Right lung (tissue), 5 donors: ENCODE results near the gene CCDC13. TPM values are rescaled to one million over a fixed set of nuclear protein-coding genes. Genes with fewer than 3 reads are reported as not detected.
A peak's percentile ranks its signal among the peaks of the same experiment; 100 is the strongest.

Source experiments
- DNase-seq, 2 donors: peaks; one replicate each; pipeline ENCODE4 v3.0.0-alpha.2; 2013
- polyA plus RNA-seq, 5 donors: library from polyadenylated mRNA; unstranded; fragments of 120-200 nt; gene quantifications; one replicate each; pipeline versions ENCODE4 v1.2.1 to v1.2.3, GENCODE V29; 2013; ENCODE audit warnings: inconsistent platforms in 1 of 5, low replicate concordance in 1 of 5; ENCODE audit not compliant: insufficient read length in 5 of 5, insufficient read depth in 1 of 5

Gene CCDC13
- polyA plus RNA-seq, 5 donors, result 1.7 to 2.9 (median 2.4) TPM

DNA sequence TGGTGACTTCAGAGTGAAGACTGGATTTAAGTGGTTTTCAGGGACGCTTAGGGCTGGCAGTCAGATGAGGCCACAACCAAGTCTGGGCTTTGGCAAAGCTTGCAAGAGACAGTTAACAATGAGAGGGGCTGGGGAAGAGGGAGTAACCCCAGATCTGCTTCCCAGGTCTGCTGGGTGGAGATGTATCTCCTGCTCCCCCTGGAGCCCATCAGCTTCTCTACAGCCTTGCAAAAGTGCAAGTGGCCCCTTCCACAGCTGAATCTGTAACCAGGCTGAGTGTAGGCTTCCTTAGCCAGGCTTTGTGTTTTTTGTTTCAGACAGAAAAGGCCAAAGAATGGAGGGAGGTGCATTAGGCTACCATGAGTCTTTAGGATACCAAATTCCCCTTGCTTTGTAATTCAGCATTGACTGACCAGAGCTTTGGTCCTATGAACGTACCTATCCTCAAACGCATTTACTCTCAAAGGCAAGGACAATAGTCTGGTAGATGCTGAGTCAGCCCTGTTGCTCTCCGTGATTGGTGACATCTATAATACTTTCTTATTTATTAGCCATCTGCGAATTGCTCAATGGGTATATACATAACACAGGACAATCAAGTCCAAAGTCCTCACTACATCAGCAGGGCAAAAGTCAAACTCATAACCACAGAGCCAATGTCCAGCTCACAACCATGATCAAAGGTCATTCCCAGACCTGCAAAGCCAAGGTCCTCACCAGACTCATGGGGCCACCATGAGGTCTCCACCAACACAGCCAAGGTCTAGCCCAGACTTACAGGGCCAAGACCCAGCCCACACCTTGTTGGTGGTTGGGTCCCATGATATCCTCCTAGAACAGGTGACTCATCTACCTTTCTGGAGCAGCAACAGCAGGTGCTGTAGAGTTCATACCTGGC, 17.1 kb downstream of the CCDC13 start:
- DNase-seq, result no peak

- DNase-seq, result no peak
Observed at GRCh38 chr3:42753757-42754156, 19.3 kb downstream of the CCDC13 start.

DNA sequence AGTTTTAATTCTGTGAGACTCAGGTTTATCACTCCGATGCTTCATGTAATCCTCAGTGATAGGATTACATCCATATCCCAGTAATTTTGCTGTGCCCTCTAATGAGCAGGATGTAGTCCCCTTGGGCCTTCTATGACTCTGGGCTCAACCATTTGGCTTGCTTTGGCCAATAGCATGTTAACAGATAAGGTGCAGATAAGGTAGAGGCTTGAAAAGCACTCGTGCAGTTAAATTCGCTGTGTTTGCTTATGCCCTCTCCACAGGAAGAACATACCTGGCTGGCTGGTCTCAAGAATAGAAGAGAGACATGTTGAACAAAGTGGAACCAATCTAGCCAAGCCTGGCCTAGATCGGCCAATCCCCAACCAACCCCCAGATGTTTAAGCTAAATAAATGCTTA, 20.1 kb downstream of the CCDC13 start:
- DNase-seq, result no peak

DNA sequence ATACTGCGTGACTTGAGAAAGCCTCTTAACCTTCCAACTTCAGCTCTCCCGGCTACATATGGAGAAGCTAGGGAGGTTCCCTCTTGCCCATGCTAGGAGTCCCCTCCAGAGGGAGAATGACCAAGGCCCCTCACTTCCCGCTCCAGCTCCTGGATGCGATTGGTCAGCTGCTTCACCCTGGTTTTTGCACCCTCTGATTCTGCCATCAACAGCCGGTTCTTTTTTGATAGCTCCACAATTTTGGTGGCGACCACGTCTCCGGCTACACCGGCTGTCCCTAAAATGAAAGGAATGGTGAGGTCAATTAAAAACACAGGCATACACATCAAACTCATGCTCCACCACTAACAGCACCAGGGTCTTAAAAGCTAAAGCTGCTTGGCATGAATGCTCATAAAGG, 20.6 kb downstream of the CCDC13 start:
- DNase-seq, result no peak

GRCh38 chr3:42751609-42752008, 21.4 kb downstream of the CCDC13 start:
- DNase-seq, result no peak

GRCh38 chr3:42750834-42751233, 22.2 kb downstream of the CCDC13 start:
- DNase-seq, result no peak

DNA sequence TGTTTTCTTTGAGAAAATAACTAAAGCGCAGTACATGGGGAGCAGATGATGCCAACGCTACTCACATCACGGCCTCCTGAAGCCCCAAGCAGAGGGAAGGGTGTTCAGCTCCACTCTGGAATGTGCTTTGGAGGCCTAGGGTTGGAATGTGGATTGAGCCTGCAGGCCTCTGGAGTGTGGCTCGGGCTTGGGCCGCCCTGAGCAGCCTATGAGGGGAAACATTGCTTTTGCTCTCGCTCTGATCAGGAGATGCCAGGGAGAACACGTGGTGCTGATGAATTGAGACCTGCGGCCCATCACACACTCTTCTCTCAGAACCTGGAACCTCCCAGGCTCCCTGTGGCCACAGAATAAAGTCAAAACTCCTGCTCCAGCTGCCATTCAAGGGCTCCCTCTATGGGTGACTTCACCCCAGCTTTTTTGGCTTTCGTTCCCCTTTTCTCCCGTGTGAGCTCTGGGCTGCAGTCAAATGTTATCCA, 23.3 kb downstream of the CCDC13 start:
- no peak for DNase-seq

GRCh38 chr3:42749025-42749752, 23.9 kb downstream of the CCDC13 start:
- no peak for DNase-seq

GRCh38 chr3:42747581-42747980, 25.5 kb downstream of the CCDC13 start:
- no peak for DNase-seq

DNA sequence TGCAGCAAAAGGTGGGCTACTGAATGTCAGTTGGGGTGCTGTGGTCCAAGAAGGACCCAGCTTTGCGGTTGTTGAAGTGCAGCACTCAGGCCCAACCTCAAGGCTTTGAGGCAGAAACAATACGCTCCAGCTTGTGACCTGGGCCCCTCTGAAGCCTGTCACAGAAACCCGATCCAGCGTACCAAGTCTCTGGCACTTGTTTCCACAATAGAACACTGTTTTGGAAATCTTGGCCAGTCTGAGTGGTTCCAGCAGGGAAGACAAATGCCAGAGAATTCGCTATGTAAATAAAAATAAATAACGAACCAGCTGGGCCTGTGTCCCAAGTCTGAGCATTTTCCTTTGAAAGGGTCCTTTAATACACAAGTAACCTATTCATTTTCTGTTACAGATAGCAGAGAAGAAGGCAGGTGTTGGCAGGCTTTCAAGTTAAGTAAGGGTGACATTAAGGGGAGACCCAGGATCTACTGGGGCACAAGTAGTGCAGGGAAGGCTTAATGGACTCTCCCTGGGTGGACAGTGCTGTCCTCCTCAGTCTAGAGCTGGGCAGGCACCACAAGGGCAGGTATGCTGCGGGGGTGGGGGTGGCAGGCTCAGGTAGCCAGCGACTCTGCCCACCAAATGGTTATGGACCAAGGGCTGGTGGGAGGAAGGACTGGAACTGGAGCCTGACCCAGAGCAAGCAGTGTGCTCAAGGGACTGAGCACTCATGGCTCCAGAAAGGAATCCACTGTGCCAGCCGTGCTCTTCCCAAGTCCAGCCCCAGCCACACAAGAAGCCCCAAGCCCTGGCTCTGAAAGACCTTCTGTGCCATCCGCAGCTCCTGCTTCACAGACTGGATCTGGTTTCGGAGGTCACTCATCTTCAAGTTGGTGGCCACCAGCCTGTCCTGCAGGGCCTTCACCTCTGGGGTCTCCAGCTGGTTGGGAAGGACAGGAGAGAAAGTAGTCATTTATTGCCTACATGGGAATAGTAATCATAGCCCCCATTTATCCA, 26.3 kb downstream of the CCDC13 start:
- peak; percentile 83 to 86 for DNase-seq

DNA sequence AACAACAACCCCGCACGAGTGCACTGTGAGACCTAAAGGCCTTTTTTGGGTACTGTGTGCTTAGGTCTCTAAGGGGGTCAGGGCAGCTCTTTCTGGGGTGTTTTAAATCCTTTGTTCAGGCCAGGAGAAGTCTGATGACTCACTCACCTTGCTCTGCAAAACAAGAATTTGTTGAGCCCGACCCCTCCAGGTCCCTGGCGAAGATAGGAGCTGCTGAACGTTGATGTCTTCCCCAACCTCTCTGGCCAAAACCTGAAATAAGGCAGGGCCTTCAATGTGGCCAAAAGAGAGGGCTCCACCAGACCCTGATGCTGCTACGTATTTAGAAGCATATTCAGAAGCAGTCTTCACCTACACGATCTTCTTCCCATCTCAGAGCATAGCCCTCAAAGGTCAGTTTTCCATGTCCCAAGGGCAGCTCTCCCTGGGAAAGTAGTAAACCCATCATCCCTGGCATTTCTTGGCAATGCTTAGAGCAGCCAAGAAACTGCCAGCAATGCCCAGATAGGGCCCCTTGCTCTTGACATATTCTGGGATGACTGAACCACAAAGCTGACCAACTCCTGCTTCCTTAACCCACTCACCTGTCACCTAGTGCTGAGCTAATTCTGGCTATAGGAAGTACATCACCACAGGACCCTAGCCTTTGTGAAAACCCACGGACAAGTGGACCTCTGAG, 27.1 kb downstream of the CCDC13 start:
- DNase-seq, result no peak

DNA sequence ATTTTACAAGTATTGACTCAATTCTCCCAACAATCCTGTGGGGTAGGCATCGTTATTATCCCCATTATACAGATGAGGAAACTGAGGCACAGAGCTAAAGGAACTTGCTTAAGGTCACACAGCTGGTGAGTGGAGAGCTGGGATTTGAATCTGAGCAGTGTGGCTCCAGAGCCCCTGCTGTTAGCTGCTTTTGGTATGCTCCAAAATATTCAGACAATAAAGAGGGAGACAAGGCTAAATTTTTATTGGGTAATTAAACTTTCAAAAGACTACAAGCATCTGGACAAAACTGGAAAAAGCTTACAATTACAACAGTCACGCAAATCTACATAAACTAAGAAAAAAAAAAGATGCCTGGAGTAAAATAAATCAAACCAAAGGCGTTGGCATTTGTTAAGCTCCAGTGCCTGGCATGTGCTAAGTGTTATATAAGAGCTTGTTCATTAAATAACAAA, 27.7 kb downstream of the CCDC13 start:
- no peak for DNase-seq

DNA sequence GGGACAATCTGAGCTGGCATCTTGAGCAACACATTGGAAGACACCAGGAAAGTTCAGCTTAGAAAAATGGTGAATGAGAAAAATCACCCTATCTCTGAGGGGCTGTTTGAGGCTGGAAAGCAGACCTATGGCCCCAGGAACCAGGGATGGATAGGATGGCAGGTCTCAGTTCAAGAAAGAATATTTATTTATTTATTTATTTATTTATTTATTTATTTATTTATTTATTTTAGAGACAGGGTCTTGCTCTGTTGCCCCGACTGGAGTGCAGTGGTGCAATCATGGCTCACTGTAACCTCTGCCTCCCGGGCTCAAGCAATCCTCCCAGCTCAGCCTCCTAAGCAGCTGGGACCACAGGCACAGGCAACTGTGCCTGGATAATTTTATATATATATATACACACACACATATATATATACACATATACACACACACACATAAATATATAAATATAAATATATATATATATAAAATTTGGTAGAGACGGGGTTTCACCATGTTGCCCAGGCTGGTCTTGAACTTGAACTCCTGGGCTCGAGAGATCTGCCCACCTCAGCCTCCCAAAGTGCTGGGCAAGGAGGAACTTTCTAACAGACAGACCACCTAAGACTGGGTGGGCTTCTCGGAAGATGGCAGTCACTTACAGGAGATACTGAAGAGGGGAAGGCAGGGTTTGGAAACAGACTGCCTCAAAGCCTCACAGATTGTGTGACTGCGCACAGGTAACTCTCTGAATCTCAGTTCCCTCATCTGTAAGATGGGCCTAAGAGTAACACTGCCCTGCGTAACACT, 29.7 kb downstream of the CCDC13 start:
- DNase-seq, result no peak

DNA sequence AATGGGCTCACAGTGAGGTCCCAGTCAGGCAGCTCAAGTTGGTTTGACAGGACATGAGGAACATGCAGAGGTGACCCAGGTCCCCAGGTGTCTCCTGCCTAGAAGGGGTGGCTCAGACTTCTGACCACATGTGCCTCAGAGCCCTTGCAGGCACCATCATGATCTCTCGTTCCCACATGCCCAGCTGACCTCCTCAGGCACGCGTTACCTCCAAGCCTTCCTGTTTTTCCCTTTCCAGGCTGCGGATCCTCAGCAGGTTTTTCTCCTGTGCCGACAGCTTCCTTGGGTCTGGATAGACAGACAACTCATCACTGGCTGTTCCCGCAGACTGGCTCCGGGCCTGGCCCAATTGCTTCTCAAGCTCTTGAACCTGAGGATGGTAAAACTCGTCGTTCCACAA, 30.4 kb downstream of the CCDC13 start:
- no peak for DNase-seq

- no peak for DNase-seq
Observed at GRCh38 chr3:42742259-42742658, 30.8 kb downstream of the CCDC13 start.

DNA sequence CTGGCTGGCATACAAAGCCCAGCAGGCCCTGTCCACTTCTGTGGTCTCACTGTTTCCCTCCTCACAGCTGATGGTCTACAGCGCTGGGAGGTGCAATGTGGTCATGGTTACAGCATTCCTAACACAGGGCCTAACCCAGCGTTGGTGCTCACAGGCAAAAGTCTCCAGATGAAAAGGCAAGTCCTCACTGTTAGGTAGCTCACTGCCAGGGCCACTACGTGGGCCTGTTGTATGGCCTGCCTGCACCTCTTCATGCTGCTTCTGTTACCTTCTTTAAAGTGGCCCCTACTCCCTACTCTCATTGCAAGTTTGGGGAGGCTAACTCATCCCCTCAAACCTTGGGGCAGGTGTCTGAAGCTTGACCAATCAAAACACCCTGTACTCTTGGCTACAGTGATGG, 31.3 kb downstream of the CCDC13 start:
- no peak for DNase-seq

GRCh38 chr3:42739401-42740158, 33.5 kb downstream of the CCDC13 start:
- no peak for DNase-seq

GRCh38 chr3:42736531-42736930, 36.5 kb downstream of the CCDC13 start:
- DNase-seq, result no peak

GRCh38 chr3:42736081-42736480, 37.0 kb downstream of the CCDC13 start:
- DNase-seq, result no peak
